NCI-H1105 treated with DMSO at 0.1 percent for 48 hours (cell line): ENCODE results near the gene SMG6.
"Not testable (repeated sequence)": the region's sequence is repeated elsewhere in the genome, so short reads cannot be mapped to it uniquely, and the experiment has no call there.

Experiments used
- DNase-seq: peaks from one replicate; lab custom pipeline; 2025; lab: John Stamatoyannopoulos, UW

SMG6 gene

DNA sequence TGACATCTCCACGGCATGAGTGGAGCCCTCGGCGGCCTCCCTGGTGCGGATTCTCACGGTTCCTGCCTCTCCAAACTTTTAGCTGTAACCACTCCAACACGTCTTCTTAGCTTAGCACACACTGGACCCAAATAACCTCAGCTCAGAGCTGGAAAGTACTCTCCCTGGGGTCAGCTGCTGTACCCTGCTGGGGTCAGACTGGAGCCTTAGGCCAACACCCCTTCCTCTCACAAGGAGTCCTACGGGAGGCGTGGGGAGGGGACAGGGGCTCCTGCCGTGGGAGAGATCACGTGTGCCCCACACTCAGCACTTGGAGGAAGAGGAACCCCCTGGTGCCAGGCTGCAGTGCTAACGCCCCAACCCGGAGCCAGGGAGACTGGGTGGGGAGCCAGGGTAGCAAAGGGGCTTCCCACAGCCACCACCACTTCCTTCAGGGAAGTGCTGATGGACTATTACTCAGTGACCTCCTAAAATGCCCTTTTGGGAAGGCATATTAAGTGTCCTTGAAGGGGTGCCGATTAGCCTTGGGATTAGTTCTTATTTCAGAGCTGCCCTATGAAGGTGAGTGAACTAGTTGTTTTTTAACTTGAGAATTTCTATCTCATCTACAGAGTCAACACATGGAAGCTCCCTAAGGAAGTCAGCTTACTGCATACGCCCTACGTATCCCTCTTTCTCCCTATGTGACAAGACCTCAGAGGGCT lies 124.6 kb downstream of the SMG6 start:
- DNase-seq, result no peak

DNA sequence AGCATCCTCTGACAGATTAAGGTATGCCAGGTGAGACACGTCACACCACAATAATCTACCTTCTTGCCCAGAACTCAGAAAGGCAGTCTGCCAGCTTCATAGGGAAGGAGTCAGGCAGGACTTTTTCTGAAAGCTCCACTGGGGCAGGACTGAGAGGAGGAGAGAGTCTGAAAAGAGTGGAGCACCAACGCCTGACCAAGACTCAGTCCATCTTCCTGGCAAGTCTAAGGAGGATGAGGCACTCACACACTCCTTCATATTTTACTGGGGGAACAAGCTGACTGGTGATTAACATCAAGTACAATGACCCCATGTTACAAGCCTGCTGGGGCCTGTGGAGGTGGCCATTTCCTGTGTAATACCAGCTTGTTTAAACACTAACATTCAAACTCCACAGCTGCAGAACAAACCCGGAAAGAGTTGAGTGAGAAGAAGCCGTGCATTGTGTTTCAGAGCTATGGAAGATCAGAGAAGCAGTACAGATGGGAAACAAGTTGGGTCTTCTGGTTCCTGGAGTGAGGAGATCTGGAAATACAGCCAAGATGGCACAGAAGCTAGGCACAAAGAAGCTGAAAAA lies 126.3 kb downstream of the SMG6 start:
- DNase-seq, result no peak

DNA sequence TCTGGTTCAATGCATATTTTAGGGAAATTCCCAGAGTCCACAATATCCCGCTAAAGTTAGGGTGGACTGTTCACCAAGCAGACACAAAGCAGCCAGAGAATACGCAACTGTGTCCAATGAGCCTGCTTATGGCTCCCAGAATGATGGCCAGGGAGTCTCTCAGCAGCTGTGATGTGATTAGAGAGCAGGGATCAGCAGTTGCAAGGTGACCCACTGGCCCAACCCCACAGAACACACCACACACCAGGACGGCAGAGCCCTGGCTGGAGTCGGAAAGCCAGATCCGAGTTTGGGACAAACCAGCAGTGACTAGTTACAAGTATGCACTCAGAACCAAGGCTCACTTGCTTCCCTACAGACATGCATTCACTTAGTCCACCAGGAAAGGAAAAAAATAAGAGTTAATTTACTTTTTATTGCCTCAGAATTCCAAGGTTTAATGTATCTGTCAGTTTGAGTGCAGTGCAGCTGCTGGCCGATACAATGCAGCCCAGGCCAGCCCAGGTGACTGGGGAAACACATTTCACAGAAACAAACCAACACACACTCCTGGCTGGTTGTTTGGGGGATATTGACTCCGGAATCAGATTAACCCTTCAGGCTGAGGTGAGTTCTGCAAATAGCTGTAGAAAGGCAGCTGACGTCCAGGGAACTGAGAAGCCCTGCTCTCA lies 127.0 kb downstream of the SMG6 start:
- DNase-seq, result no peak

DNA sequence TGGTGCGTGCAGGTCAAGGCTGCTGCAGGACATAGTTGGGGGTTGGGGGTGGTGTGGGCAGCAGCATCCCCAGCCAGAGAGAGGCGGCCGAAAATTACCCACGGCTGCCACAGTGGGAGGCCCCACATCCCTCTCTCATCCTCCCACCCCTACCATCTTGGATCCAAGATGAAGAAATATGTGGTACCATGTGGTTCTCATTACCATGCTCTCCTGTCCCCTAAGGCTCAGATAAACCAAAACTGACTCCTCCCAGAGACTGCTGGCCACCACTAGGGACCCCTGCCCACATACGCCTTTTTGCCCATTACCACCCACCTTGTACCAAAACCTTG lies 128.3 kb downstream of the SMG6 start:
- DNase-seq, result no peak

DNA sequence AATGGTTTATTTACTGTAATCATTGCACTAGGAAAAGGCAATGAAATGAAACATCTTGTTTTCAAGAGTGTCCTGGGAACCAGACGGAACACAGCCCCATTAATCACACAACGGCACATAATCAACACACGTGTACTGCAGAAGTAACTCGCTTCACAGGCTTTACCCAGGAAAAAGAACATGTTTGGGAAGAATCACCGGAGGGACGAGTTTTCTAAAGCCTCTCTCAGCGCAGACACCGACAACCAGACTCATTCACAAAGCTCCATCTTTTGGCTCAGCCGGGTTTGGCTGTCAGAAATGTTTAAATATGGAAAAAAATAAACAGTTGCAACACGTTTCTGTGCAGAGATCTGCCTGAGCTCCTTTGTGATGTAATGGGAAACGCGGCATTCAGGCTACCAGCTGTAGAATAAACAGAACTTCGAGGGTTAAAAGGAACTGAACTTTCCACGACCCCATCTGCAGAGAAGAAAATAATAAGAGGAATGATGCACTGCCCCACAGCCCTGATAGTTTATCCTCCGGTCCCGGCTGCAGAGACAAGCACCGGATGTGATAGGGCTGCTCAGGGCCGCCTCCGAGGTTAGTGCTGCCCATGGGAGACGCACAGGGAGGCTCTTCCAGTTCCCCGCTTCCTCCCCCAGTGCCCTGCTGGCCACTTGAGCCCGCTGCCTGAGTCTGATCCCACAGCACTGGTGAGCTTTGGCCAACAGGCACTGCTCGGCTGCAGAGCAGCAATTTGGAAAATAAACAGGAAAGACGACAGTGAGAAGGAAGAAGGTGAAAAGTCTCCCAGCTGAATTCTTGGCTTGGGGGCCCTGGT lies 128.9 kb downstream of the SMG6 start:
- DNase-seq, result no peak

DNA sequence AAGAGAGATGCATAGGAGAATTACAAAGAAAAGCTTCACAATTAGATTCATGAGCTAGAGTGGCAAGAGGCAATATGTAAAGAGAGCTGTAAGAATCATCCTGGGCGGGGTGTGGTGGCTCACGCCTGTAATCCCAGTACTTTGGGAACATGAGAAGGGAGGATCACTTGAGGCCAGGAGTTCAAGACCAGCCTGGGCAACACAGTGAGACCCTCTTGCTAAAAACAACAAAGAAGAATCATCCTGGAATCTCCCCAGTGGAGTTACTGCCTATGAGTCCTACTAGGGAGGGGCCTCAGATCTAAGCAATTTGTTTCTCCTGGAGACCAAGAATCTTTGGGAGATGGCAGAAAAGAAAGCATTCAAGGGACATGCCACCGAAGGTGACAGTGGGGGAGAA lies 129.6 kb downstream of the SMG6 start:
- no peak for DNase-seq

DNA sequence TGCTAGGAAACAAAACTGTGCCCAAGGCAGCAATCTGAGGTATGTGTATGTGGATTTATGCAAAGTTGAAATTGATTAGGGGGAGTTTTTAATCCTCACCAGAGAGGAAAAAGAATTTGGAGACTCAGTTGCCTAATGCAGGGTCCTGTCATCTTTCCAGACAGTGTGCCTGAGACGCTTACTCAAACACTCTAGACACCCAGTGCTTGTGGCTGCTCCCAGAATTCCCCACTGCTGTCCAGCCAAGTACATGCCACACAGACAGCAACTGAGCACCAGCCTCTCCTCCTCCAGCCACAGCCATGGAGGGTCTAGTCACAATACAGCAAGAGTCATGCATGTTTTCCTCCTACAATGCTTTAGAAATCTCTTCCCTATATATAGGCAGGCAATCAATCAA lies 130.6 kb downstream of the SMG6 start:
- DNase-seq, result no peak

DNA sequence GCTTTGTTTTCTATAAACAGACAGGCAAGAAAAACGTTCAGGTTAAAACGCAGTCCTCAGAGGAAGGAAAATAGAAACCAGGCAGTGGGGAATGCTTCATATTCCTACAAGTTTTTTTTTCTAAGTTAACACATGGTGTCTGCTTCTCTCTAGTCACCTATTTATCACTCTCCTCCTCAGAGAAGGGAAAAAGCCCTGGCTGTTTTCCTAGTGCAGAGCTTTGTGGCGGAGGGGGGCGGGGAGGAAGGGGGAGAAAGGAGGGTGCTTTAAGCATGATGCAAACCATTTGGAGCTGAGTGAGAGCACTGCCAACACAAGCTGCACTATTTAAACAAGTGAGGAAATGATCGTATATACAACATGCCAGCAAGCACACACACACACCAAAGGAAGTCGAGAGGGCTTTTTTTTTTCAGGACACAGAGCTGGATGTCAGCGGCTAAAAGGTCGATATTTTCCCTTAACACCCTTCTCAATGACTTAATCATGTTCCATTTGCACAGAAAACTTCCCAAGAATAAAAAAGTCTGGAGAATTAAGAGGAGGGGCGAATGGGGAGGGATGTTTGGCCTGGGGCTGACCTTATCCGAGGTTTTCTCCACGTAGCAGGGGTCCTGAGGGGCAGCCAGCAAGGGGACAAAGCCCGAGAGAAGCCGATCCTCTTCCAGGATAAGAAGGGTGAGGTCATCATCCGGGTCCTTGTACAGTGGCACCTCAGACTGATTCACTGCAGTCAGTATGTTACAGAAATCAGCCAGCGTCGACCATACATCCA lies 131.3 kb downstream of the SMG6 start:
- no peak for DNase-seq

DNA sequence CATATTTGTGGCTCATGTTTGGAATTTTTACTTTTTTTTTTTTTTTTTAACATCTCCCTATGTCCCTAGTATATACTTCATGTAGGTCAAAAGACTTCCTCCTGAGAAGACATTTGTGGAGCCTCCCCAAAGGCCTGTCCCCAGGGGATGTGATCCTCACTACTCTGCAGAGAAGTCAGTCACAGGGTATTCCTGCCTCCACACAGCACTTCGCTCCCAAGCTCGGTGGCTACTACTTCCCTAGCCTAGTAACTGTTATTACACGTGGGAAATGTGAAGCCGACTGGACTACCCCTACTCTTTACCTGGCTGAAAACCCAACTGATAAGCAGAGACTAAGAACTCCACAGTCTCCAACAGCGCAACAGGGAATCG lies 131.9 kb downstream of the SMG6 start:
- no peak for DNase-seq

DNA sequence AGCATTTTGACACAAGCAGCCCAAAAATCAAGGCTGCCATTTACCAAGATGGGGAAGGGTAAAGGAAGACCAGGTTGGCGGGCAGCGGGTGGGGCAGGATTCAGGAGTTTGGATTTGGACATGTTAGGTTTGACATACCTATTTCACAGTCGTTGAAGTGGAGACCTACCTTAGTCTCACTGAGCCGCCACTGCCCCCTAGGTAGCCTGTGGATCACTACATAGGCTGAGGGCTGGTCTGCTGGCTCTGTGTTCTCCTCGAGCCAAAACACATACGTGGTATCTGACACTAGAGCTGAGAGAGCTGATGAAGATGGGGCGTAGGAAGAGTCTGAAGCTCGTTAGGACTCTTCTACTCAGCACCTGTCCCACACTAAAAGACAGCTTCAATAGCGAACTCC lies 133.6 kb downstream of the SMG6 start:
- no peak for DNase-seq

DNA sequence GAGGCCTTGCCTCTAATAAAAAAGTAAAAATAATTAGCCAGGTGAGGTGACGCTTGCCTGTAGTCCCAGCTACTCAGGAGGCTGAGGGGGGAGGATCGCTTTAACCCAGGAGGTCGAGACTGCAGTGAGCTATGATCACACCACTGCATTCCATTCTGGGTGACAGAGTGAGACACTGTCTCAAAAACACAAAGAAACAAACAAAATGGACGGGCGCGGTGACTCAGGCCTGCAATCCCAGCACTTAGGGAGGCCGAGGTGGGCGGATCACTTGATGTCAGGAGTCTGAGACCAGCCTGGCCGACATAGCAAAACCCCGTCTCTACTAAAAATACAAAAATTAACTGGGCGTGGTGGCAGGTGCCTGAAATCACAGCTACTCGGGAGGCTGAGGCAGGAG lies 137.9 kb downstream of the SMG6 start:
- not testable (repeated sequence) for DNase-seq

DNA sequence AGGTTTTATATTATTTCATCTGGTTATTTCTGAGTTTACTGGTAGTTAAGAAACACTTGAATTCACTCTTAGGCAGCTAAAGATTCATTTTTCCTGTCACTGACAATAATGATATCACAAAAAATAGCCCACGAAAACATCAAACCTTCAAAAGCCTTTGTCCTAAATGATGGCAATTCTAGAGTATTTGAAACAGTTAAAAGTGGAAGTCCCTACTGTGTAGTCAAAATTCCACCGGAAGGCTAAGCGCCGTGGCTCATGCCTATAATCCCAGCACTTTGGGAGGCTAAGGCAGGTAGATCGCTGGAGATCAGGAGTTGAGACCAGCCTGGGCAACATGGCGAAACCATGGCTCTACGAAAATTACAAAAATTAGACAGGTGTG lies 145.2 kb downstream of the SMG6 start:
- no peak for DNase-seq

DNA sequence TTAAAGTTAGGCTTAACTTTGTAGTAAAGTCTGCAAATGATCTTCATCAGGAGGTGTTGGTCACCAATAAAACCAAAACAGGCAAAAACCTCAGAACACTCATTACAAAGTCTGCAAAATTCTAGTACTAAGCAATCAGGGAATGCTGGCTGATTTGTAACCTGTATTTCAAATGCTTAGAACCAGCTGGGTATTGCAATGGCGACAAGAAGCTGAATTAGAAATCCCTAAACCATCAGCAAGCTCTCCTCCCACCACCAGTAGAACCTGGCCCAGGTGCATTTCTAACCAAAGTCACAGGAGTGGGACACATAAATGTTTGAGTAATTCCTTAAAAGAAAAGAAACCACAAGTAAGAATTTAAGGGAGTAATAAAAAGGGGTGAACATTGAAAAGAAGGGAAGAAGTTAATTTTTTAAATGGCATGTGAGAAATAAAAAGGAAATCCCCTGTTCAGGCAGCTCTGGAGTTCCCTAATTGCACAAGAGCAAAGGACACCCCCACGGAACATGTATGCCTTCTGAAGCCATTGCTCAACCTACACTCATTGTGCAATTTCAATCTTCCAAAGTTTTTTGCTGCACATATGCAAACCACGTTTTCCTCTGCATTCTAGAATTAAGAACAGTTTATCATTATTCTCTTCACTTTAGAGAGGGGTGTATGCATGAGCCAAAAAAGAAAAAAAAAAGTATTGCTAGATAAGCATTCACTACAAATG lies 145.8 kb downstream of the SMG6 start:
- no peak for DNase-seq

DNA sequence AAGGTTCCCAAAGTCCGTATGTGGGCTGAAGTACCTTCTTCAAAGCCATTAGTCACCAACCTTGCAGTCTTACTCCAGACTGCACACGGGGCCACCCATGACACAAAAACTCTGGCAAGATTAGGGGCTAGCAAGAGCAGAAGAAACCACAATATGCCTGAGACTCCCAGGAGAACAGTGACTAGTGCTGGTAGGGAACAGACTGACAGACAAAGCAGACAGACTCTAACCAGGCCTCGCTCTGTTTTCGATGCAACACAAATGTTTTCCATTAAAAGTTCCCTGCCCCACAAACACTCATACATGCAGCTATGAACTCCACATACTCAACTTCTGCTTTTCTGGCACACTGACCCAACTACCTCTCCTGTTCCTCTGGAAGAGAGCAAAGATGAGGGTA lies 146.5 kb downstream of the SMG6 start:
- no peak for DNase-seq

DNA sequence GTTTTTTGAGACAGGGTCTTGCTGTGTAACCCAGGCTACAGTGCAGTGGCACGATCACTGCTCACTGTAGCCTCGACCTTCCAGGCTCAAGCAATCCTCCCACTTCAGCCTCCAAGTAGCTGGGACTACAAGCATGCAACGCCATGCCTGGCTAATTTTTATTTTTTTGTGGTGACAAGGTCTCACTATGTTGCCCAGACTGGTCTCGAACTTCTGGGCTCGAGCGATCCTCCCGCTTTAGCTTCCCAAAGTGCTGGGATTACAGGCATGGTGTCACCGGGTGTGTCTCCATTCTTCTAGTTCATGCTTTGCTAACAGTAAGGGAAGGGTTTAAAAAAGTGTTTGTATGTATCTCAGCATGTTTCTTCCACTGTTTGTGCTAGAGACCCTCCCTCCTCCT lies 146.9 kb downstream of the SMG6 start:
- no peak for DNase-seq

DNA sequence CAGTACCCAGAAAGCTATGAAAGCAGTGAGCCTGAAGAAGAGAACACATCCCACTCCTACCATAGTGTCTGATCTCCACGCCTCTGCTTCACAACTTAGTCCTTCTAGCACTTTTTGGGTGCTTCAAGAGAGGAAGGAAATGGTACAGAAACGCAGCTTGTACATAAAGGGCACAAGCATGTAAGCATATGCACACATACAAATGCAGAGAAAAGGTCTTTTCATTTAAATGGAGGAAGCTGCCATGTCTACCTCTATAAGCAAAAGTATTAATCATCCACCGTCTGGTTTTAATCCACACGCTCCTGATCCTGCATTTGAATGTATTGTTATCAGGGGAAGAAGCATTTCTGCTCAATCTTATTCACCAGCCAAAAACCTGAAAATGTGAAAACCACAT lies 148.0 kb downstream of the SMG6 start:
- DNase-seq, result no peak

DNA sequence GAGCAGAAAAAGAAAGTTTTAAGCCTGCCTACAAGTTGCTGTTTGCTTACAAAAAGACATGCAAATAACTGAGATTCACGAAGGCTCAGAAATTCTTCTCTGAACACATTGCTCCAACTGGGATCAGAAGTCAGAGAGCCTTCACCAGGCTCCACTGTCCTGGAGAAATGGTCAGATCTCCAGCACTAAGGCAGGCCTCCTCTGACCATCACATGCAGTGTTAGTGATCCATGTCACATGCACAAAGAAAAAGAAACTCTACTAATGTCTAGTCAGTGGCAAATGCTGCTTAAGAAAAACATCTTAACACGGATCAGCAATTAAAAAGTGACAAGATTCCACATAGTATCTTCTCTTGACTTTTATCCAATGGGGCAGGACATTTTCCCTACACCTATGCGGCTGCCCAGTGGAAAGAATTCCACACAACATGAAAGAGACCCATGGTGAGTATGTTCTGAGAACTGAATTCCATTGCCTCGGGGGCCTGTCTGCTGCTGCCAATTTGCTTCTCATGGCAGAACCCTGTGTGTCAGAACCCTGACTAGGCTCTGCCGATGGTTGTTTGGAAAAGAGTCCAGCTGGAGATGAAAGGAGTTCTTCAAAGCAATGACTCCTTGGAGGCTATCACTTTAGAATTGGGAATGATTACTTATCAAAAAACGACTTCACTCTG lies 152.1 kb downstream of the SMG6 start:
- DNase-seq, result no peak

DNA sequence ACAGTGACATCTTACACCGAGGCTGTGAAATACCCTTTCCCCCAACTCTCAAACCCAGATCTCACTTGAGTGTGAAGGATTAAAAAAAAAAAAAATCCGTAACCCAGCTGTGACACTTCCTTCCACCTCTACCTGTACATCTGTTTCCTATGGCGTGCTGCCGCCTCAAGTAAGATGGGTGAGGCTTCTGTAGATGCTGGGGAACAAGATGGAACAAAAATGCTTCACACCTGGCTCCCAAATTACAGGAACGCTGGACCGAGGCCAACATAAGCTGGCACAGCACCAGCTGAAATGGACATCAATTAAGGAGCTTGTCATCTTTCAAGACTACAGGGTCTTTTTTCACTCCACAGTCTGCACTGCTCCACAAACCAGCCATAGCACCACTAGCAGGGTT lies 152.8 kb downstream of the SMG6 start:
- peak; percentile 80 for DNase-seq

DNA sequence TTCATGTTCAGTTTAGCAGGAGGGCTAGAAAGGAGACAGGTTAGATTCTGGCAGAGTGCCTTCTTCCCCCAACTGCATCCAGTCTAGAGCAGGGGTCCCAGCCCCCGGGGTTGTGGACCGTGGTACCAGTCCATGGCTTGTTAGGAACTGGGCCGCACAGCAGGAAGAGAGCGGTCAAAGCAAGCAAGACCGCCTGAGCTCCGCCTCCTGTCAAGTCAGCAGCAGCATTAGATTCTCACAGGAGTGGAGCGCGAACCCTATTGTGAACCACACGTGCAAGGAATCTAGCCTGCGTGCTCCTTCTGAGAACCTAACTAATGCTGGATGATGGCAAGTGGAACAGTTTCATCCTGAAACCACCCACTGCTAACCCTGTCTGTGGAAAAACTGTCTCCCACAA lies 153.7 kb downstream of the SMG6 start:
- no peak for DNase-seq

DNA sequence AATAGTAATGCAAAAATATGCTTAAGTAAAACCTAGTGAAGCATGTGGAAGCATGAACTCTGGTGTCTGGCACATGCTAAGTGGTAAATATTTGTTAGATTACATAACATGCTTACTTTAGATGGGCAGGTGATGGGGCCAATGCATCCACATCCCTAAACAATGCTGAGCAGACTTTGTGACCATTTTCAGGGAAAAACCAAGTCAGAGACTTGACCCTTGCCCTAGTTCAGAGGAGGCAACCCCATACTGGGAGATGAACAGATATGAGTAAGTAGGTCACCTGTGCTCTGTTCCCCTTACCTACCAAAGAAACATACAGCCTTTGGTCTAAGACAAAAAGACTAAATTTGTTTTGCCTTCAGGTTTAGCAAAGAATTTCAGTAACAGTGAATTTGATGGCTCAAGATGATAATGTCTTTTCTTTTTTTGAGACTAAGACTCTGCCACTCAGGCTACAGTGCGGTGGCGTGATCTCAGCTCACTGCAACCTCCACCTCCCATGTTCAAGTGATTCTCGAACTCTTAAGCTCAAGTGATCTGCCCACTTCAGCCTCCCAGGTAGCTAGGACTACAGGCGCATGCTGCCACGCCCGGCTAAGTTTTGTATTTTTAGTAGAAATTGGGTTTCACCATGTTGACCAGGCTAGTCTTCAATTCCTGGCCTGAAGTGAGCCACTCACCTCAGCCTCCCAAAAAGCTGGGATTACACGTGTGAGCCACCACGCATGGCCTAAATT lies 157.3 kb downstream of the SMG6 start:
- no peak for DNase-seq
